ENCODE data around the gene C15orf39.
"Not testable (repeated sequence)": the region's sequence is repeated elsewhere in the genome, so short reads cannot be mapped to it uniquely, and the experiment has no call there.

The C15orf39 gene

DNA sequence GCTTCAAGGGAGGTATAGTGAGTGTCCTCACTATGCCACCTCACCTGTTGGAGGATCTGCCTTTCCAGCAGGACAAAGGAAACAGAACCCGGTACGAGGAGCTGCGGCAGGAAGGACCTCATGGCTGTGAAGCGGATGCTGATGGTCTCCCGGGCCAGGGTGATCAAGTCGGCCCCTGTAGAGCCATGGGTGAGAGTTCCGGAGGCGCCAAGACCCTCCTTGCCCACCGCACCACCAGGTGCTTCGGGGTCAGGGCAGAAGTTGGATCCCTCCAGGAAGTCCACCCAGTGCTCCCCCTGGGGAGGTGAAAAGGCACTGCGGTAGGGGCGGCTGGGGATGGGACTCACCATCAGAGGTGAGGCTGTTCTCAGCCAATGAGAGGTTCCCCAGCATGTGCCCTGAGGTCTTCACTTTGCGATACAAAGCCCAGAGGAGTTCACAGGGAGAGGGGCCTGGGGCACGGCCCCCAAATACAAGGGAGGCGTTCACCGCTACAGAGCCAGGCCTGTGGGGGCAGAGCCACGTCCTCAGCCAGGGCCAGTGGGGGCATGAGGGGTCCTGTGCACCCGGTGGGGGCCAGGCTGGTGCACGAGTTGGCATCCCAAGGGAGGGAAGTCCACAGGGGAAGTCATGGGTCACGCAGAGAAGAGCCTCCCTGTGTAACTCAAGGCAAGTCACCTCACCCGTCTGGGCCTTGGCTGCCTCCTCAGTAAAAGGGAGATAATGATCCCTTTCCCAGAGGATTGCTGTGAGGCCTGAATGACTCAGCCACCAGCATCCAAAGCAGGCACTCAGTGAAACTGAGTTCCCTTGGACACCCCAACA, 27.7 kb downstream of the C15orf39 start:
- DNase-seq (ENCODE audit: low read depth in 2 of 3, low spot score in 2 of 3), result no peak

DNA sequence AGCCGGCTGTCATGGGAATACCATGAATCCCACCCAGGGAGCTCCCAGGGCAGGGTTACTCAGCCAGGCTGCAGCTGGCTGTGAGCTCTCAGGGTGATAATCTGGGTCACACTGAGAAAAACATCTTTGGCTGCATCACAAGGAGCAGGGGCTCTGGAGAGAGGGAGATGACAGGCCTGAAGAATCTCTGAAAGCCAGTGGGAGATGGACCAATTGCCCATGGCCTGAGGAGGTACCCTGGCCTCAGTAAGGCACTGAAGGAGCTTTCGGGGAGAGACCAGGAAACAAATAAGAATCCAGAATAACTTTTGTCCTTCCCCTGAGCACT, 28.3 kb downstream of the C15orf39 start:
- DNase-seq (ENCODE audit: low read depth in 2 of 3, low spot score in 2 of 3), result no peak

DNA sequence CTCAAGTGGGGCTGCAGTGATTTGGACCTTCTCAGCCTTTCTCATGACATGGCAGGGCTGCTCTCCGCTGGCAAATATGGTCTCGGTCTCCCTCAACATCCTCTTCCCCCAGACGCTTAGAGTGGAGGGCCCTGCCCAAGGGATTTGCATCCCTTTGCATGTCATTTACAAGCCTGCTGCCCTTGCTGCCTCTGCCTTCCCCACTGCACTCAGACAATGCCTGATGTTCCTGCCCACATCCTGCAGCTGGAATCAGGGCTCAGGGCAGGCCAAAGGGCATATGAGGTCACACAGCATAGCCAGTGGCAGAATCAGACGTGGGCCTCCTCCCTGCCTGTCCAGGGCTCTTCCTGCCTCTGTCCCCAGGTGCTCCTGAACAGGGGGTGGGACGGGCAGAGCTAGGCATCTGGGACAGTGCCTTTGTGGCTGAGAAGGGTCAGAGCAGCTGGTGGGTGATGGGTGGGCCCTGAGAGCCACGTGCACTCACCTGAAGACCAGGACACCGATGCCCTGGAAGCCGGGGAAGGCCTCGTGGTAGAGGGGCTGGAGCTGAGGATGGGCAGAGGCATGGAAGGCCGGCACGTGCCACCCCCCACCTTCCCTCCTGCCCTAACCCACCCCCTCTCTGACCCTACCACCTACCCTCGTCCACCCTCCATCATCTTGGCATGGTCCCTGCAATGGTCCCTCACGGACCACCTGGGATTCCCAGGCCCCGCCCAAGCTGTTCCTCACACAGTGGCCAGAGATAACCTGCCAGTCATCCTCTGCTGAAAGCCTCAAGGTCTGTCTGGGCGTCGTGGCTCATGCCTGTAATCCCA, 29.1 kb downstream of the C15orf39 start:
- no peak for DNase-seq (ENCODE audit: low read depth in 2 of 3, low spot score in 2 of 3)

DNA sequence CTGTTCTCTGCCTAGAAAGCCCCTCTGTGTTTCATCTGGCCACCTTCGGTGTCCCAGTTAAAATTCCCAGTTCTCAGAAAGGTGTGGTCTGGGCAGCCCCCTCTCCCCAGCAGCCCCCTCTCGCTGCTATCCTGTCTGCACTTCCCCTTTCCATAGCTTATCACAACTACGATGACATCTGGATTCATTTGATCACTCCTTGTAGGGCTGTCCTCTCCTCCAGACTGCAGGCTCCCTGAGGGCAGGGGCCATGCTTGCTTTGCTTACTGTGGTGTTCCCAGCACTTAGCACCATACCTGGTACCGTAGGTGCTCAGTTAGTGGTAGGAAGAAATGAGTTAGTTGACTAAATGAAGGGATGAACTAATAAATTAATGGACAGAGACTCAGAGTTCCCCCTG, 30.2 kb downstream of the C15orf39 start:
- DNase-seq (ENCODE audit: low read depth in 2 of 3, low spot score in 2 of 3), result no peak

DNA sequence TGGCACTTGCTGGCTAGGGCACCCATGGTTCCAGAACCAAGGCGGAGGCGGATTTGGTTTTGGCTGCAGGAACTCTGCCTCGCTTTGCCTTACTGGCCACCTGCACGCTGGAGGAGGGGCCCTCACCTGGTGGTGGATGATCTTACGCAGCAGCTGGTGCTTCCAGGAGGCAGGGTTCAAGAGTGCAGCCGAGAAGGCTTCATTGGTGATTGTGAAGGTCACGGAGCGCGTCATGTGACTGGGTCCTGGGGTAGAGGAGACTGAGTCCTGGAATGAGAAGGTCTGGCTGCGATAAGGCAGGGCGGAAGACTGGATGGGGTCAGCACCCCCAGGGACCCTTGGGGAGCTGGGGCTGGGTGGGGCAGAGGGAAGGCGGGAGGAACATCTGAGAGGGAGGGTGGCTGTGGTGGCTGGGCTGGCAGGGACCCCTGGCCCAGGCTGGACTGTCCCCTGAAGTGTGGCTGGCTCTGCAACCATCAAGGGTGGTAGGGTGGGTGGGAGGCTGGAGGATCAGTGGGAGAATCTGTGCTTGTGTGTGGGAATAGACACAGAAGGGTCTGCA, 30.7 kb downstream of the C15orf39 start:
- no peak for DNase-seq (ENCODE audit: low read depth in 2 of 3, low spot score in 2 of 3)

DNA sequence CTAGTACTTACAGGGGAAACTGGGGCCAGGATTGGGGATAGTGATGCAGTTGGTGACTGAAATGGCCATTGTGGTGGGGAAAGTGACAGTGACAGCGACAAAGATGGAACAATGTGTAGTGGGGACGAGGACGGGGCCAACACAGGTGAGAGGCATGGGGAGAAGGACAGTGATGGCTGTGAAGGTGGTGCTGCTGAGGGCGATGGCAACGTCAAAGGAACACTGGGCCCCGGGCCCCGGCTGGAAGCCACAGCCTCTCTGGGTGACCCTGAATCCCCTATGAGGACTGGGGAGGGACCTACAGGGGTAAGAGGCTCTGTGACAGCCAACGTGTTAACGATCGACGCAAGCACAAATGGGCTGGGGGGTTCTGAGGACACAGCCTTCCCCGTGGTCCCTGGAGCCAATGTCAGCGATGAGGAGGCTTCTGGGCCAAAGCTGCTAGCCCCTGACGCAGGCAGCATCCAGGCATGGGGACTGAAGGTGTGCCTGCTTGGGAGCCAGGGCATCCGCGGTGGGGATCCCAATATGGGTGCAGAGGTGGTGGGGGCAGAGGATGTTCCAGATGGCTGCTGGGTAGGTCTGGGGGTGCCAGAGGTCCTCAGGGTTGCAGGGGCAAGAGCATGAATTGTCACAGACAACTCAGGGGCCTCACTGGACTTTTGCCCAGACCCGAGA, 31.3 kb downstream of the C15orf39 start:
- no peak for DNase-seq (ENCODE audit: low read depth in 2 of 3, low spot score in 2 of 3)

DNA sequence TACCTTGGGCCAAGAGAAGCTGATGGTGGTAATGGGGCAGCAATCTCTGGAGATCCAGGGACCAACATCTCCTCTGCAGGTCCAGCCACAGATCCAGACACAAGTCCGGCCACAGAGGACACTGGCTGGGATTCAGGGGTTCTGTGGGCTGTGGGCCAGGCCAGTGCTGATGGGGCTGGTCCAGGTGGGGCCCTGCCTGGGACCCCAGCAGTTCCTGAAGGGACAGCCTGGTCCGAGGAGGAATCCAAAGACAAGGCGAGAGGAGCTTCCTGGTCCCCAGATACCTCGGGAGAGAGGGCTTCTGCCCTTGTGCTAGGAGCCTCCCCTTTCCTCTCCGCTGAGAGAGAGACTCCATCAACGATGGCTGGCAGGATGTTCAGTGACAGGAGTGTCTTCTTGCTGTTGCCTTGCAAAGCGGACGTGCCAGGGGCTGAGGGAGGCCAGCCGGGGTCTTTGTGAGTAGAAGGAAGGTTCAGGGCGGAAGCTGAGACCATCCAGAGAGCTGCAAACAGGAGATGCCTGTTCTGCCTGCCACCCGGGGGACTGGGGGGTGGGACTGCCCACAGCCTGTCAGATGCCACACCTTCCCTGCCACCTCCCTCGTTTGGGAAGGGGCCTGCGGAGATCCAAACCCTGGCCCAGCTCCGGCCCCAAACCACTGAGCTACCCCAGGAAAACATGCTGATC, 32.0 kb downstream of the C15orf39 start:
- DNase-seq (ENCODE audit: low read depth in 2 of 3, low spot score in 2 of 3), result no peak

DNA sequence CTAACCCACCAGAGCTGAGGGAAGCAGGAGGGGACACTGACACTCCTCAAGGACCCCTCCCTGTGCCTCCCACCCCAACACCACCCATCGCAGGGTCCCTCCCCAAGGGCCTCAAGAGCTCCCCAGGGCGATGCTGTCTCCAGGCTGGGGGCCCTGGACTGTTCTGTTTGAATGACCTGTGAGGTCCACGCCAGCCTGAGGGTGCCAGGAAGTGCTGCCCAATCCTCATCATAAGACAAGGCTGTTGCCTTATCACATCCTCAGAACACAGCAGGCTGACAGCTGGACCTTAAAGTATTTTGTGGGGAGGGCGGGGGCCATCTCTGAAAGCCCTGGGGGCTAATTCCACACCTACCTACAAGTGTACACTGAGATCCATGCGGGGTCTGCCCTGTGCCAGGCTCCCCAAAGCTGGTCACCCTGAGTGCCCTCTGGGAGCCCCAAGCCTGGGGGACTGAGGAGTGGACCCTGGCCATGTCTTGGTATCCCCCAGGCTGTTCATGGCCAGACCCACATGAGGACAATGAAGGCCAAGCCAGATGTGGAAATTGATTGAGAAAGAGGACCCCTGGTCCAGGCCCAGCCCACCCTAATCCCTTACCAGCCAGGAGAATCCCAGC, 32.6 kb downstream of the C15orf39 start:
- no peak for DNase-seq (ENCODE audit: low read depth in 2 of 3, low spot score in 2 of 3)

DNA sequence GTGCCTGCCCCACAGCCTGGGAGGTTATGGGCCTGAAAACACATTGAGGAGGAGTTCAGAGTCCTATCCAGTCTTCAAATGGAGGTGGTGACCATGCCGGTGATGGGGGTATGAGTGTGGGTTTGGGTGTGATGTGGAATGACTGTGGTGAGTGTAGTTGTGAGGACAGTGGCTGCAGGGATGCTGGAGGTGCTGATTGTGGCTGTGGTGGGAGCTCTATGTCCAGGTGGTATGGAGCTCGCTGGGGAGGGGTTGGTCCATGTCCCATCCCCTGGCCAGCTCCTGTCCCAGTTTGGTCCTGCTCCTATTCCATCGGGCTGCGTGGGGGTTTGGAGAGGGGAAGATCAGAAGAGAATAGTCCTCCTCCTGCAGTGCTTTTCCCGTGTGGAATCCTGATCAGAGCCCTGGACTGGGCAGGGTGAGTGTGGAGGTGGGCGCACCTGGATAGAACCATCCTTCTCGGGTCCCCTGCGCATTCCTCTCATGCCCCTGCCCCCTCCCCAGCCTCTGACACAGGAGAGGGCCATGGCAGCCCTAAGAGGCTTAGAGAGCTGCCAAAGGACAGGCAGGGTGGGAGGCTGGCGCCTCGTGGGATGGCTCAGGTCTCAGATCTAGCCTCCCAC, 33.5 kb downstream of the C15orf39 start:
- no peak for DNase-seq (ENCODE audit: low read depth in 2 of 3, low spot score in 2 of 3)

DNA sequence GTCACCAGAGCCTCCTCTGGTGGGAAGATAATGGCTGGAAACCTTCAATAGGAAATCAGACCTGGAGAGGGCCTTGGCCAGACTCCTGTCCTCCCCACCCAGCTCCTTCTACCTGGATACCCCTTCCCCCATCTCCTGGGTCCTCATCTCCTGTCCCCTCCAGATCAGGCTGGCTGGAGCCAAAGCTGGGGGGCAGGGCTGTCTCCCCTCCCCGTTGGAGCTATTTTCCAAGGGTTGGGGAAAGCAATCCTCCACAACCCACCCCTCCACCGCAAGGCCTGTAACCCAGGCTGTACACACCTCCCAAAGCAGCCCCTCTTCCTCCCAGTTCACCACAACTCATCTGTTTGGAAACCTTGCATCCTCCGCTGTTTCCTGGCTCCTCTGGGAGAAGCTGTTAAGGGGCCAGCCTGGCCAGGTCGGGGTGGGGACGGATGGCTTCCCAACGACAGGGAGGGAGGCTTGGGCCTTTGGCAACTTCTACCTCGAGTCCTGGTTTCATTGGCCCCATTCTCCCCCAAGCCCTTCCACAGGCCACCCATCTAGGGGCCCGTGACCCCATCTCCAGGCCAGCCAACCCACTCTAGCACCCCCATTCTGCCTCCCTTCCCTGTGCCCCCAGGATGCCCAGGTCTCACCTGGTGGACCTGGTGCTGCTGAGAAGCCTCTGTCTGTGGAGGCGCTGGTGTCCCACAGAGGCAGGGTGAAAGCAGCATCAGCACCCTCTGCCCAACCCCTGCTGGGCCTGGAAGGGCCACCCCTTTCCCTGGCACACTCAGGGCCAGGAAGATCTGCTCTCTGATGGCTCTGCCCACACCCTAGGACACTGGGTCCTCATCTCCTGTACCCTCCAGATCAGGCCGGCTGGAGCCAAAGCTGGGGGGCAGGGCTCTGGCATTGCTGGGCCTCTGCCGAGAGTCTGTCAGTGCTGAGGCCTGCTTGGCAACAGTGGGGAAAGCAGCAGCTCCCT, 34.4 kb downstream of the C15orf39 start:
- DNase-seq (ENCODE audit: low read depth in 2 of 3, low spot score in 2 of 3), result no peak

DNA sequence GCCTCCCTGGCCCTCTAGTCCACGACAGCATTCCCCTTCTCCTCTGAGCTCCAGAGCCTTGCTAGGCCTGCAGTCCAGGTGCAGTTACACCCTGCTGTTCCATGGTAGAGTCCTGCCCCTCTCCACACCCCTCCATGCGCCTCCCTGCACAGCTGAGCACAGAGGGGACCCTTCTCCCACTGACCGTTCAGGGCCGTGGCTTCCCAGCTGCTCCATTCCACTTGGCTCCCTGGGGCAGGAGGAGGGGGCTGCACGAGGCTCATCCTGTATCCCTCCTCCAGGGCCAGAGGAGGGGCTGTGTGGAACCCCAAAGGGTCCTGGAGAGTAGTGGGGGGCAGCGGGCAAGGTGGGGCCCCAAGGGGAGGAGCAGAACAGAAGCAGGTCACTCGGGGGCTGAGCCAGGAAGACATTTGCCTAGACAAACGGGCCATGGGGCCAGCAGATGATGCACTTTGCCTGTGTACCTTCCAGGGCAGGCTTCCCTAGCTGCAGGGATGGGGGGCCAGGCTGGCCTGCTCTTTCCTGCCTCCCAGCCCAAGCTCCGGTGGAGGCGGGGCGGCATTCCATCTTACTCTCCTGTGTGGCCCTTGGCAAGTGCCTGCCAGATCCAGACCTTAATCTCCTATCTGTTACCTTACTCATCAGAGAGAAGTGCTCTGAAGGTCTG, 35.8 kb downstream of the C15orf39 start:
- DNase-seq (ENCODE audit: low read depth in 2 of 3, low spot score in 2 of 3), result no peak

DNA sequence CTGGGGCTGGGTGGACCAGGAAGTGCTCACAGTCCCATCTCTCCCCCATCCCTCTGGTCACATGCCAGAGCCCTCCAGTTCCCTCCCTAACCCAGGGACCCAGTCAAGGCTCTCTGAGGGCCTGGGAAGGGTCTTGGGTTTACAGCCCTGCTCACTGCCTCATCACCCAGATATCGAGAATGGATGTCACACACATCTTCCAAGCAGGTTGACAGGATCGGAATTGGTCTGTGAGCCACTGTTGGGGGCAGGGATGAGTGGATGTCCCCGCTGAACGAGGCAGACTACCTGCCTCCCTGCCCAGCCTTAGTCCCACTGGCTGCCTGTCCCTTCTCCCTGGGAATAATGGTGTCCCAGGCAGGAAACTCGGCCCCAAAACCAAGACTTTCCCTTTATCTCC, 36.5 kb downstream of the C15orf39 start:
- no peak for DNase-seq (ENCODE audit: low read depth in 2 of 3, low spot score in 2 of 3)

DNA sequence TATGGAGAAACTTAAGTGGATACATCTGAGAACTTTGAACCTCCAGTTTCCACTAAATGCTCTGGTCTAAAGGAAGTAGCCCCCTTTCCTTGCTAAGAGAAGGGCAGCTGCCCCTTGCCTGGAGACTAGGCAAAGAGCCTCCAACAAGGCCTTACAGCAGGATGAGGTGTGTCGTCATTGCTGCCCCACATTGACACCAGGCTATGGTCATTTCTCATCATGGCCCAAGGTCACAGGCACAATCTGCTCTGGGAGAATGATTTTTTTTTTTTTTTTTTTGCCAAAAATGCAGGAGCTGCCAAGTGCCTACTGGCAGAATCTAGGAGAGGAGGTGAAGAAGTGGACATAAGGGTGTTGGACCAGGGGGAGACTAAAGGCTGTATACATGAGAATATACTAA, 44.1 kb downstream of the C15orf39 start:
- DNase-seq (ENCODE audit: low read depth in 2 of 3, low spot score in 2 of 3), result not testable (repeated sequence)

DNA sequence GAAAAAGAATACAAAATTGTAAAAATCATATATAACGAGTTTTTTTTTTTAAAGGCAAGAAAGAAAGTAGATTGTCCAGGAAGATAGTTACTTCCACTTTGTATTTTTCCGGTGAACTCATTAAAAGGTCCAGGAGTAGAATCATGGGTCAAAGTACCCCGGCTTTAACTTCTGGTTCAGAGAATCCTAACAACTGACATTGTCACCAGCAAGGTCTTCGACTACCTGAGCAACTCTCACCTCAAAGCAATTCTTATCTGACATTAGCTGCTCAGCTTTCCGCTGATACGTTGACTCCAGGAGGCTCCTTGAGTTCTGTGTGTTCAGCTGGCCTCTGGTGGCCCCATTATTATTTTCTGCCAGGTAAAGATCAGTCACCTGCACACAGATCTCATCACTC, 47.3 kb downstream of the C15orf39 start:
- DNase-seq (ENCODE audit: low read depth in 2 of 3, low spot score in 2 of 3), result not testable (repeated sequence)

DNA sequence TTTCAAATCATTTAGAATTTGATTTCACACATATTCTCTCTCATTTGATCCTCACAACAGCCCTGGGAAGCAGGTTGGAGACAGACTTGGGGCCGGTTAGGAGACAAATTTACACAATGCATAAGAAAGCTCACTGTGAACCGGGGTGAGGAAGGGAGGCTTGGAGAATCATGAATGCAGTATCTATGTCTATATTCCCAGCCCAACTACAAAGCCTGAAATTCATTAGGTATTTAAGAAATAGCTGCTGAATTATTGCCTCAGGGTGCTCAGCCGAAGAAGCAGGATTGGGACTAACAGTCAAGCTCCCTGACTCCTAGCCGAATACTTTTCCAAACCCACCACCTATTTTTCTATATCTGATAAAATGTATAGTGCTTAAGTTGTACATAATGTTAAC, 48.0 kb downstream of the C15orf39 start:
- DNase-seq (ENCODE audit: low read depth in 2 of 3, low spot score in 2 of 3), result no peak

DNA sequence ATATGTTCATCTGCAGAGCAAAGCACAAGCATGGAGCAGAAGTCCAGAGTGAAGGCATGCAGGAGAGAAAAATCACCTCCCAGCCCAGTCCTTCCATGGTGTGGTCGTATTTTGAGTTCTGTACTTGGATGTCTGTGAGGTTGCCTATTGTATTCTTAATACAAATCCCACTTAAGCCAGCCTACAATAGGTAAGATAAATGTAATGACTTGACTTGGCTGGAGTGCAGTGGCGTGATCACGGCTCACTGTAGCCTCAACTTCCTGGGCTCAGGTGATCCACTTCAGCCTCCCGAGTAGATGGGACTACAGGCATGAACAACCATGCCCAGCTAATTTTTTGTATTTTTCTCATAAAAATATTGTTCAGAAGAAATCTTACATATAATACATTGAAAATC, 49.7 kb downstream of the C15orf39 start:
- not testable (repeated sequence) for DNase-seq (ENCODE audit: low read depth in 2 of 3, low spot score in 2 of 3)

DNA sequence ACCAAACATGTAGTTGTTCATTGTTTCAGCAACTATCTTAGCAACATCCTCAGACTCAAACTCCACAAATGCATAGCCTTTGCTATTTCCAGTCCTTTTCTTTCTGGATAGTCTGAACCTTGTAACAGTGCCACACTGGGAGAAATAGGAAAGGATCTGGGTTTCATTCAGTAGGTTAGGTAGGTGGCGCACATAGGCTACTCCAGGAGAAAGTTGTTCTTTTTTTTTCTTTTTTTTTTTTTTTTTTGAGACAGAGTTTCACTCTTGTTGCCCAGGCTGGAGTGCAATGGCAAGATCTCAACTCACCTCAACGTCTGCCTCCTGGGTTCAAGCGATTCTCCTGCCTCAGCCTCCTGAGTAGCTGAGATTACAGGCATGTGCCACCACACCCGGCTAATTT, 50.6 kb downstream of the C15orf39 start:
- DNase-seq (ENCODE audit: low read depth in 2 of 3, low spot score in 2 of 3), result not testable (repeated sequence)

DNA sequence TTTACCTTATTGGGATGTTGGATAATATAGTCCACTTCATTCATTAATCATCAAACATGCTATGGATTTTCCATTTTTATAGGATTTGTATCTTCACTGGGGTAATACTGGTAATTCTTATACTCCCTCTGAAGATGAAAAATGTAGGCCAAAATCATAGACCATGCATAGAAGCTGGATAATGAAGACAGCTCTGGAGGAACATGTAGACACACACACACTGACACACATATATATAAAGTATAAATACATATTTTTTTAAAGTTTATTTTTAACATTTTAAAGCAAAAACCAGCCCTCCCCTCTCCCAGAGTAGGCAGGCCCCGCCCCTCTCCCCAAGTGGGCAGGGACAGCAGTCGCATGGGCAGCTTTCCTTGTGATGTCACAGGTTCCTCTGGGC, 56.4 kb downstream of the C15orf39 start, which contains the start of gene GOLGA6C:
Gene GOLGA6C (plus strand): TSS at position 301 of the 400 bp plus-strand sequence. CDS start 265 bp downstream, outside the sequence.
- DNase-seq (ENCODE audit: low read depth in 2 of 3, low spot score in 2 of 3), result not testable (repeated sequence)

Data from activated CD8-positive, alpha-beta memory T cell treated with anti-CD3 and anti-CD28 coated beads for 48 hours (primary cell).